K562 (cell line): ENCODE measurements around the gene CTSH. TPM values are rescaled to one million over a fixed set of nuclear protein-coding genes. Genes with fewer than 3 reads are reported as not detected.

ENCODE experiments used
- ARID4B ChIP-seq: sonication (generic); formaldehyde crosslinking; IDR thresholded peaks from 2 replicates; pipeline ENCODE4 v1.8.0; 2022; ENCODE audit warnings: mild to moderate bottlenecking, missing genetic modification reagents
- POLR3G ChIP-seq: IDR thresholded peaks from 2 replicates; pipeline ENCODE4 v1.6.1; 2011; ENCODE audit not compliant: insufficient read length, insufficient replicate concordance; ENCODE audit errors: extremely low read depth
- ZNF408 ChIP-seq: fragments of 250-450 bp; sonication (Bioruptor Pico); IDR thresholded peaks from 2 replicates; pipeline ENCODE4 v1.4.0; 2020; ENCODE audit warnings: low read depth, mild to moderate bottlenecking, moderate library complexity
- polyA plus RNA-seq, 8 experiments: library from polyadenylated mRNA; depleted of rRNA in 4 of 8; stranded (reverse) in 5 of 8; unstranded in 3 of 8; fragments of >200 nt; fragmentation: Nextera tagmentation in 2 of 8; fragmentation: Illumina TruSeq in 1 of 8; extraction: Ambion mirVana in 2 of 8; extraction: Trizol in 1 of 8; gene quantifications; 2 replicates each; pipeline versions ENCODE4 v1.2.1 to v1.2.3, GENCODE V29; 2011 to 2014; ENCODE audit warnings: inconsistent platforms in 1 of 8, missing spikeins in 1 of 8
- total RNA-seq, 7 experiments: library from RNA; depleted of rRNA in 6 of 7; stranded (reverse); fragments of >200 nt in 6 of 7; fragmentation: Illumina TruSeq in 2 of 7; extraction: Trizol in 2 of 7; gene quantifications; 2 replicates each; pipeline versions ENCODE4 v1.2.1 to v1.2.3, GENCODE V29; 2011 to 2021; ENCODE audit warnings: low replicate concordance in 1 of 7

The CTSH gene
- total and polyA plus RNA-seq, 9 of the 15 experiments (the other 6 are each of a cell fraction or from before 2014, with no cell fraction given): 15.0 to 462 (median 173) TPM

GRCh38 chr15:78873793-78874765 is 70.8 kb downstream of the CTSH start (continued):
- TF ChIP-seq ARID4B (CRISPR knock-in tag): no peak
- no peak for TF ChIP-seq POLR3G
- TF ChIP-seq ZNF408 (CRISPR knock-in tag): no peak
